Raji (cell line): ENCODE measurements around the gene PGC.

Experiments
- POLR2A ChIP-seq: IDR thresholded peaks from 2 replicates; pipeline ENCODE4 v1.6.1; 2011; ENCODE audit warnings: low read depth, low read length, control low read depth; ENCODE audit not compliant: insufficient read depth

PGC gene

DNA sequence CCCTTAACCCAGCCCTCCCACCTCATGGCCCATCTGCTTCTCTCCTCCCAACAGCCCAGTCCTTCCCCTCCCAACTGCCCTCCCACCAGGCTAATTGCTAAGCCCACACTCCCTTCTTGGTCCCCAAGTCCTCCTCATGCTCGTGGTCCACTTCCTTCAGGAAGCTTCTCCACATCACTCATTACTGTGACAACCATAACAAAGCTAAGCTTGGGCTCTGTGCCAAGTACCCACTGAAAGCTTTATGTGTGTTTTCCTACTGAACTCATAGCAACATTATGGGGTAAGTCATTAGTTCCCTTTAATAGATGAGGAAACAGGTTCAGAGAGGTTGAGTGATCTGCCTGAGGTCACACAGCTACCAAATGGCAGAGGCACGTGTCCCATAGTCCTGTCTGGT, 16.3 kb upstream of the PGC start:
- no peak for TF ChIP-seq POLR2A

DNA sequence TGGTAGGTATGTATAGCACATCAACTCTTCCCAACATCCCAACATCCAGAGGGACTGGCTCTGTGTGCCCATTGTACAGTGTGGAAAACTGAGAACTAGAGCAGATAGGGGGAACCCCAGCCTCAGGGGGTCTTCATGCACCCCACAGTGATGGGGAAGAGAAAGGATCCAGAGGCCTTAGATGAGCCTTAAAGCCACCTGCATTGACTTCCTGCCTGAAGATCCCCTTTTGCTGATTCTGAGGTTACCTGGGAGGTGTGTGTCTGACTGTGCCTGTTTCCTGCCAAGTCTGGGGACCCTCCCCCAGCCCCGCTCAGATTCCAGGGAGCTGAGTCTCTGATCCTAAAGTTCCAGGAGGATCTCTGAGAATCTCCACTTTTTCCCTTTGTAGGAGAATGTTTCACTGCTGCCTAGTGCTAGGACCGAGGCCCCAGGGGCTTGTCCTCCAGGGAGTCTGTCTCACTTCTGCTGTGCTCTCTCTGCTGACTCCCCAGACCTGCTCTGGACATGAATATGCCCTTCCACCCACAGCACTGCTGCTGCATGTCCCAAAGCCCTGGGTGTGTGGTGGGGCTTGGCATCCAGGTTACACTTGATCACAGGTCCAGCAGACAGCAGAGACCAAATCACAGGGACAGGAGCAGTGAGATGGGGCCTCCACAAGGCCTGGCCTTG, 12.8 kb upstream of the PGC start:
- TF ChIP-seq POLR2A = no peak

DNA sequence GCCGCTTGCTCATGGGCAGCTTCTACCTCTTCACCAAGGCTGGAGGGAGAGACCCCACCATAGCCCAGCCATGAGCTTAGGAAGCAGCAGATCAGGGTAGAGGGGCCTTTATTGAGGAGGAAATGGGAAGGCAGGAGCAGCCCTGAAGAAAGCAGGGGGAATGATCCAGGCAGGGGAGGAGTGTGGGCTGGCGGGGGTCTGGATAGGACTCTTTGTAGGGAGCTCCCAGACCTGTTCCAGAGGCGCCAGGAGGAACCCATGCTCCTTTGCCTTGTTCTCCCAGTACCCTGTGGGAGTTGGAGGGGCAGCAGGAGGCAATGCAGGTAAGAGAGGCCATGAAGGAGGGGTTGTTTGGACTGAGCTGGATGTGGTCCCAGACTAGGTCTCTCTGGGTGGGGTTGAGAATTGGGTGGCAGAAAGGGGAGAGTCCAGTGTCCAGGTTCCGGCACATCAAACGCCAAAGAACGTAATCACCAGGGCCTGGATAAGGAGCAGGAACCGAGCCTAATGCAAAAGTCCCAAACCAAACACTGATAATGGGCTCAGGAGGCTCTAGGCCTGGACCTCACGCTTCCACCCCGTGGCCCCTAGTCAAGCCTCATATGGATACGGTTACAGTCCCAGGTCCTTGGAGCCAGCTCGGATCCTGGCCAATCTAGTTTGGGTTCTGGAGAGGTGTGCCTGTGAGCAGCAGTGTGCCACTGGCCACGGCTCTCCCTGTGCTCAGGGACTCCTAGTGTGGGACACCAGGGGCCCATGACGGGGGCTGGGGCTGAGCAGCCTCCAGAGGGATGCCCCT, 12.1 kb upstream of the PGC start:
- no peak for TF ChIP-seq POLR2A

DNA sequence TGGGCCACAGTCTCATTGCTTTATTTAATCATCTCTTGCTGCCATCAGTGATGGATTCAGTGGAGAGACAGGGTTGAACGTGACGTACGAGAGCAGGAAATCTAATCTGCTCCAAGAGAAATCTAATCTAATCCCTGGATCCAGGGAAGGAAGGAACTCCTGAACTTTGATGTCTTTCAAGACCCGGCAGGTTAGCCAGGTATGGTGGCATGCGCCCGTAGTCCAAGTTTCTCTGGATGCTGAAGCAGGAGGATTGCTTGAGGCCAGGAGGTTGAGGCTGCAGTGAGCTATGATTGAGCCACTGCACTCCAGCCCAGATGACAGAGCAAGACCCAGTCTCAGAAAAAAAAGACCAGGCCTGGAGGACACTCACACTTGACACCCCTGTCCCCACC, 11.4 kb upstream of the PGC start:
- TF ChIP-seq POLR2A = no peak

DNA sequence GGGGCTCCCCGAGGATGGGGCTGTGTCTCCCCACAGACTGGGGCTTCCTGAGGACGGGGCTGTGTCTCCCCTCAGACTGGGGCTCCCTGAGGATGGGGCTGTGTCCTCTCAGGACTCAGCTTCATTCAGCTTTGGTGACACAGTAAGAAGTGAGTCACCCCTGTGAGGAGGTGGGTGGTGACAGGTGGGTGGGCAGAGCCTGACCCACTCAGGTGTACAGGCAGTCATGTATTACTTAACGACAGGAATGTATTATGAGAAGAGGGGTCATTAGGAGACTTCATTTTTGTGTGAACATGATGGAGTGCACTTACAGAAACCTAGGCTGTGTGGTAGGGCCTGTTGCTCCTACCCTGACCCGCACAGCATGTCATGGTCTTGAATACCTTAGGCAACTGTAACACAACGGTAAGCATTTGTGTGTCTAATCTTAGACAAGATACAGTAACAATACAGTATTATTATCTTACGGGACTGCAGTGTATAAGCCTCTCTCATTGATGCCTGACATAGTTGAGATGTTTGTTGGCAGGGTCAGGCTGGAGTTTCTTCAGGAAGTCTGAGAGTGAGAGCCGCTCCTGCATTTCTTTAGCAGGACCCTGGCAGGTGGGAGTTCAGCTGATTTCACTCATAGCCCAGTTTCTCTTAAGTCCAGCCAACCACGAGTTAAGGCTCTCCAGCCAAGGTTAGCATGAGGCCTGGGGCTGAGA, 10.9 kb upstream of the PGC start:
- no peak for TF ChIP-seq POLR2A

DNA sequence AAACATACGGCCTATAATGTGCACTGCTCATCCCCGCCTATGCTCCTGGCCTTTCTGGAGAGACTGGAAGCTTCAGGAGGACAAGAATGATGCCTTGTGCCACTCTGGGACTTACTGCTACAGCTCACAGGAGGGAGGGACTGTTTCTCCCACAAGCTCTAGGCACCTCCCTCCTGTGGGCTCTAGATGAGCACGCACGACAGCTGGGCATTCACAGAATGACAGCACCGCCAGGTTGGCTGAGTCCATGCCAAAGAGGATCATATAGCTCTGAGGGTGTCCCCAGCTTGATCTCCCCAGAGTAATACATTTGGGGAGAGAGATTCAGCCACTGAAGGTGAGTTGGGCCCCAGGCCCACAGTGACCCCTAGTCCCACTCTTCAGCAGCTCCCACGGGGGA, 10.1 kb upstream of the PGC start:
- TF ChIP-seq POLR2A = no peak

DNA sequence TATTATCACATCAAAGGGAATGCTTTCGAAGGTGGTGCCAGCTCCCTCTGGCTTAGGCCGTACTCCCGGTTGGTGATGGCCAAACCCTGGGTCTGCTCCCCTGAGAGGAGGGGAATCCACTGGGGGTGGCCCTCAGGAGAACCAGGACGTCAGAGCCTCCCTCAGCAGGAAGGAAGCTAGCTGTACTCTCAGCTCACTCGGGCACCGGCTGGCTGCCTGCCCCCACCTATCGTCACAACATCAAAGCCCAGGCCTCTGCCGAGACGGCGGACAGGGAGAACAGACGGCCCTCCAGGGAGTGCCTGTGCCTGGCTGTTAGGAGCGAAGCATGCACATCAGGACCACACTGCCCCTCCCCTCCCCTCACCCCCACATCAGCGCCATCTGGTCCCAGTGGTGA, 9.2 kb upstream of the PGC start:
- TF ChIP-seq POLR2A = no peak

DNA sequence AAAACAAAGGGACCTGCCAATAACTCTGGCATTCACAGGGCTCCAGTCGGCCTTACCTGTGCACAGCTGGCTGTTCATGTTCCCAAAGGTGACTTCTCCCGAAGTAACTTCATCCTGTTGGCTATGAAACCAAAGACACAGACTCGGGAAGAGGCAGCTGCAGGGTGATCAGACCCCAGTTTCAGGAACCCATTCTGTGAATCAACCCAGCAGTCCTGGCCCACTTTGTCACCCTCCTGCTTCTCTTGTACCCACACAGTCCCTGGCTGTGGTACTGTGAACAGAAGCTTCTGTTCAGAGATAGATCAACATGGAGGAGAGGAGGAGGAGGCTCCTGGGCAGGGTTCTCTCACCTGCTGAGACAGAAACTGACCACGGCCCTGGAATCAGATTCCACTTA, 8.7 kb upstream of the PGC start:
- TF ChIP-seq POLR2A = no peak

DNA sequence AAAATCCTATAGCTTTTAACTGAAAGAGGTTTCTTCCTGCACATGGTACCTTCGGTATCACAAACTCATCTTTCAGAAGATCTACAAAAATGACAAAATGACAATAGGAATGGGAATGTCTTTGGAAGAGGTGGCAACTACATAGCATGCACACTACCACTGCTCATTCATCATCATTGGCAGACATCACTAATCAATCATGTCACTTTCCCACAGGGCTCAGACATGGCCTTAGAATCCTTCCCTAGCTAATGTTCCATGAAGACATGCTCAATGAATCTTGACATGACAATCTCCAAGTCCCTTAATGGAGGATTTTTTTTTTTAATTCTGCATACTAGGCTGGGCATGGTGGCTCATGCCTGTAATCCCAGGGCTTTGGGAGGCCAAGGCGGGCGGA, 3.2 kb upstream of the PGC start:
- no peak for TF ChIP-seq POLR2A

DNA sequence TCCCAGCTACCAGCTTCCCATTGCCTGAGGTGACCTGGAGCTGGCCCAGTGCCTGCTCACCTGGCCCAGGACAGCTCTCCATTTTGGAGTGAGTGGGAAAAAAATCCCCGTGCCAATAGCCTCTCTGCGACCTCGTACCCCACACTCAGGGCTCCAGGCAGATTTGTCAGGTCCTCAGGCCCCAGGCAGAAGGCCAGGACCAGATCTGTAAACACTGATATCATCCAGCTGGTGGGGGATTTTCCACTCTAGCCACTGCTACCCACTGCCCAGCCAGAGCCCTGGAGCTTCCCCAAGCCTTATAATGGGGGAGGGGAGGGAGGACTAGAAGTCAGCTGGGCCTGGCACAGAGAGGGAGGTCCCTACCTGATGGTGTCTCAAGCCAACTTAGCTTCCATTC, 1.3 kb upstream of the PGC start:
- TF ChIP-seq POLR2A = no peak

DNA sequence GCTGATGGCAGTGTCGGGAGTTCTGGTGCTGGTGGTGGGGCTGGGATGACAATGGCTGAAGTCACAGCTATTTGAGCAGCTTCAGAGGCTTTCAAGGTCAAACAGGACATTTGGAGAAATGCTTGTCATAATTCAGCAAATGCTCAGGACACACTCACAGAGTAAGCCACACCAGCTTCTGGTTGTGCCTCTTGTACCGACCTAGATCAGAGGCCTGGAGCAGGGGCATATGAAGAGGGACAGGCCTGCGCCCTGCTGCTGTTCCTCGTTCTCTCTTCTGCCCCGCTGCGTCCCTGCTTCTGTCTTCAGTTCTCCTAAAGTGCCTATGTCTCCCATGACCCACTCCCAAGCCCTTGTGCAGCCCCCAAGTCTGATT, 893 bp upstream of the PGC start:
- no peak for TF ChIP-seq POLR2A

DNA sequence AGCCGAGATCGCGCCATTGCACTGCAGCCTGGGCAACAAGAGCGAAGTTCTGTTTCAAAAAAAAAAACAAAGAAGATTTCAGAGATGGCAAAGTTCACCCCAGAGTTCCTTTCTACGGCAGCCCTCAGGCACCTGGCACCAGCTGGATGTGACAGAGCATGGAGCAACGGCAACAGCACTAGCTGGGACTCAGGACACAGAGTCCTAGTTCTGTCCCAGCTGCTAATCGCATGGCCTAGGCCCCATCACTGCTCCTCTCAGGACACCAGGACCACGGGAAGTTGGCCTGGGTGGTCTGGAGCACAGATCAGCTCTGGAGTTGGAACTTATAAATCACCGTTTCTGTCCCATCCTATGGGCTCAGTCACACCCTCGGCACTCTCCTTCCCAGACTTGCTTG, 1.1 kb downstream of the PGC start:
- TF ChIP-seq POLR2A = no peak

DNA sequence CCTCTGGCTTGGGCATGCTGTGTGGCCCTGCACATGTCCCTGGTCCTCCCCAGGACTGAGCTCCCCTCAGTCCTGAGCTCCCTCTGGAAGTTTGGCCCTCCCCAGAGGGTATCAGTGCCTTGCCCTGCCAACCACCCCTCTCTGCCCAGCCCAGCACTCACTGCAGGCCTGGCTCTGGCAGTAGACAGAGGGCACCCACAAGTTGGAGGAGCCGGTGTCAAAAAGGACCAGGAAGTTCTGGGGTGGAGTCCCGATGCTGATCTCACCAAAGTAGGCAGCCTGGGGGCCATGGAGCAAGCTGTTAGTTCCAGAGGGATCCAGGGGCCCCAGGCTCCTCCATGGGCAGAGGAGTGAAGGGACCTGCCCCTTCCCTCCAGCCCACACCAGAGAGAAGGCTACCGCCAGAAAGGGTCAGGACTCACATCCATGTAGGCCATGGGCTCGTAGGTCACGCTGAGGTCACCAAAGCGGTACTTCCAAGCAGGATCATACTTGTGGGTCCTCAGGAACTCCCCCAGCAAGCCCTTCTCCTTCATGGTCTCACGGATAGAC, 2.9 kb downstream of the PGC start:
- TF ChIP-seq POLR2A = no peak

DNA sequence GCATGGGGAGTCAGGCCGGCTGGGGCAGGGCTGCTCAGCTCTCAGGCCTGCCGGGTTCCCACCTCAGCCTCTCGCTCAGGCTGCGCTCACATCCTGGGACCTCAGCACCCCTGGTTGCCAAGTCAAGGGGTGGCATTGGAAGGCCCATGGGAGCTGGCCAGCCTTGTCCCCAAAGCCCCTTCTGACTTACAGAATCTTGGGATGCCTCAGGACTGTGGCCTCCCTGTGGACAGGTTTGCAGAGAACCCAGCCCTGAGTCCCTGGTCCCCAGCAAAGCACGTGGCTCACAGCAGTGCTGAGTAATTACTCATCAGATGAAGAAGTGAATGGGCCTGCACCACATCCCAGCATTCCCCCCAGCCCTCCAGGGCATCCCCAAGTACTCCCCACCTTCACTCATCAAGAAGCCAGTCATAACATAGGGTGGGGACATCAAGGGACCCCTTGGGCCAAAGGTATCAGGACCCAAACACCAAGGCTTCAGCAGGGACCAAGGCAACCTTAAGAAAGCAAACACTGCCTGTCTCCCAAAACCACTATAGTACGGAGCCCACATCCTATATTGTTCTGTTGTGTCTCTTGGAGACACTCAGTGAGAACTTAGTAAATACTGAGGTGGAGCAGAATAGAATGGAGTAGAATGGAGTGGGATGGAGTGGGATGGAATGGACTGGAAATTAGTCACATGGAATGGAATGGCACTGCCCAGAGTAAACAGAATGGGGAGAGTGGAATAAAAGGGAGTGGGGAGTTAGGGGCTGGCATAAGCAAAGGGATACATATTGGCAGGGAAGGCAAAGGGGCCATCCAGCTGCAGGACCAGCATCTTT, 3.6 kb downstream of the PGC start:
- no peak for TF ChIP-seq POLR2A
